Central memory CD8-positive, alpha-beta T cell (primary cell): ENCODE results near the gene NAALADL2.
A peak's percentile ranks its signal among the peaks of the same experiment; 100 is the strongest.
"Not testable (repeated sequence)": the region's sequence is repeated elsewhere in the genome, so short reads cannot be mapped to it uniquely, and the experiment has no call there.

Experiments
- ATAC-seq: fragments of 150-1000 bp; cut with Tn5 transposase; replicated peaks from 2 replicates; pipeline ENCODE4 v1.10.0; 2022; ENCODE audit warnings: mild to moderate bottlenecking, moderate FRiP score, moderate number of reproducible peaks; ENCODE audit not compliant: poor library complexity, severe bottlenecking; ENCODE audit errors: extremely low read depth
- DNase-seq, 2 donors: peaks; one replicate each; pipeline ENCODE4 v3.0.0; 2021; ENCODE audit warnings: low spot score in 2 of 2
- H3K27ac Mint-ChIP-seq: one replicate; pipeline ENCODE4 v1.8.0; 2022; ENCODE audit warnings: low read depth, mild to moderate bottlenecking, moderate library complexity, mixed read lengths
- H3K27me3 Mint-ChIP-seq: one replicate; pipeline ENCODE4 v1.8.0; 2022; ENCODE audit warnings: mixed read lengths
- H3K36me3 Mint-ChIP-seq: one replicate; pipeline ENCODE4 v1.8.0; 2022; ENCODE audit warnings: mild to moderate bottlenecking, moderate library complexity, mixed read lengths; ENCODE audit not compliant: insufficient read depth
- H3K4me1 Mint-ChIP-seq: one replicate; pipeline ENCODE4 v1.8.0; 2022; ENCODE audit warnings: mixed read lengths
- H3K4me3 Mint-ChIP-seq: one replicate; pipeline ENCODE4 v1.8.0; 2022; ENCODE audit warnings: mild to moderate bottlenecking, moderate library complexity, mixed read lengths
- H3K9me3 Mint-ChIP-seq: one replicate; pipeline ENCODE4 v1.8.0; 2022; ENCODE audit warnings: mixed read lengths

NAALADL2 gene

GRCh38 chr3:175257123-175257522 lies 398.0 kb downstream of the NAALADL2 start:
- ATAC-seq = no peak
- no peaks in the 10 kb centered on the region for H3K27me3 Mint-ChIP-seq
- H3K4me3 Mint-ChIP-seq = no peak overlapping the region
- no peak for DNase-seq
- H3K36me3 Mint-ChIP-seq = no peaks in the 10 kb centered on the region
- no peak overlapping the region for H3K27ac Mint-ChIP-seq
- H3K4me1 Mint-ChIP-seq = no peaks in the 10 kb centered on the region
- H3K9me3 Mint-ChIP-seq = peaks cover 23% of the 10 kb centered on the region

DNA sequence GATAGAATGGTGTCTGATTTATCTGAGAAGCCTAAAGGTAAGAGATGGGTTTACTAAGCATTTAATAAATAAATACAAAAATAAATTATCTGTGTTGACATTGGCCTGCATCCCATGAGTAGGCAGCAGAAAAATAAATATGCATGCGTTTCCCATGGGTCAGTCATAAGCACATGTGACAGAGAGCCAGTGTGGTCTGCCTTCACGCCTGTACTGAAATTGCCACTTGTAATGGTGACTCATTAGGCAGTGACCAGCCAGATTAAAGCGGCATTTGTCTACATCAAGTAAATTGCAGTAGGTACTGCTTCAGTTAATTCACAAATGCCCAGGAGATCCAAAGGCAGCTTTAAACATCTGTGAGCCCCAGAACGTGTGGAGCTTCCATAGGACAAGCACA lies 399.6 kb downstream of the NAALADL2 start:
- Mint-ChIP-seq H3K4me1 (no peaks in the 10 kb centered on the region), H3K4me3 (no peak overlapping the region), H3K27ac (no peak overlapping the region), H3K36me3 (no peaks in the 10 kb centered on the region), H3K9me3 (peaks cover 17% of the 10 kb centered on the region), H3K27me3 (no peaks in the 10 kb centered on the region)
- no peak for ATAC-seq
- no peak for DNase-seq

- Mint-ChIP-seq H3K27ac (no peak overlapping the region), H3K4me3 (no peak overlapping the region), H3K4me1 (no peaks in the 10 kb centered on the region), H3K9me3 (peaks cover 17% of the 10 kb centered on the region), H3K36me3 (no peaks in the 10 kb centered on the region), H3K27me3 (no peaks in the 10 kb centered on the region)
- ATAC-seq (no peak), DNase-seq (no peak)
These were observed 401.1 kb downstream of the NAALADL2 start for GRCh38 chr3:175260145-175260794.

DNA sequence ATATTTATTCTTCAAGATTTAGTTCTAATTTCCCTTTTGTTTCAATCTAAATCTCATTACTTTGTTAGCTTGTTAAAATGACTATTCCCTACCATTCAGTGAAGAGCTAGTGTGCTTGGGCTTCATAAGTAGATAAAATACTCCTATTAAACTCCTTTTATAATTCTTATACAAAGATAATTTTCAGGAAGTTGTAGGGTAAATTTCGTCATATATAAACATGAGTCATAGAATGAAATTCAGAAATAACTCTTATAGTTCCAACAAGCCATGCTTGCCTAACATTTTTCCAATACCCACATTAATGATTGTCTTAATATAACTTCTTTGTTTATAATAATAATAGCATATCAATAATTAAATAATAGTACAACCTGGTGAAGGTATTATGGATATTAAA lies 407.3 kb downstream of the NAALADL2 start:
- Mint-ChIP-seq H3K9me3 (no peaks in the 10 kb centered on the region), H3K4me3 (no peak overlapping the region), H3K27ac (no peak overlapping the region), H3K27me3 (no peaks in the 10 kb centered on the region), H3K4me1 (no peaks in the 10 kb centered on the region), H3K36me3 (no peaks in the 10 kb centered on the region)
- DNase-seq = no peak
- ATAC-seq = no peak

DNA sequence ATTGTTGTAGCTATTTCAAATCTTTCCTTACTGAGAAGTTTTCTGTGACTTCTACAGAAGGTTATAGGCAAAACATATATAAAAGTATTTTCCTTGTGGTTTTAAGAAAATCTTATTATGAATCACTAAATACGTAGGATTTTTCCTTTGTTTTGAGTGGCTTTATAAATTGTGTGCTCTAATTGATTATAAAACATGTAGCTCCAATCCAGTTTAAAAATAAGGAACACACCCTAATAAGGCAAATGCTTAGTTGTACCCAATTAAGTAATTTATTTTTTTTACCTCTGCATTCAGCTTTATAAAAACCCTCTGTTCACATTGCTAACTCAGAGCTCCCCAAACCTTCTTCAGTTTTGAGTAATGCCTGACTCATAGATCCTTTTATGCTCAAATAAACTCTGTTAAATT lies 408.0 kb downstream of the NAALADL2 start:
- no peak for DNase-seq
- ATAC-seq = no peak
- no peaks in the 10 kb centered on the region for H3K27me3 Mint-ChIP-seq
- H3K27ac Mint-ChIP-seq = no peak overlapping the region
- no peaks in the 10 kb centered on the region for H3K9me3 Mint-ChIP-seq
- H3K36me3 Mint-ChIP-seq = no peaks in the 10 kb centered on the region
- H3K4me1 Mint-ChIP-seq = no peaks in the 10 kb centered on the region
- no peak overlapping the region for H3K4me3 Mint-ChIP-seq

DNA sequence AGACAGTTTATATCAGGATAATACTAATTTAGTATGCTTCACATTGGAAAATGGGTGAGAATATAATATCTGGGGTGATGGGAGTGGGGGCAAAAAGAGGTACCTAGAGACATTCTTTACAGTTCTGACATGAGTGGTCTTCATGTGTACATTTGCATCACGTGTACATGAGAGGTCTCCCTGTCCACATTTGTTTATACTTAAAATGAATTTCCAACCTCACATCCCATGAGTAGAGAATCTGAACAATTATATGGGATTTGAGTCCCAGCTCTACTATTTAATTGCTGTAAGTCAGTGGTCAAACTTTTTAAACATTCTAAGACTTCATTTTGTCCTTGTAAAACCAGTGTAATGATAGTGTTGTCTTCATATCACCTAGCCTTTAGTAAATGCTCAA lies 408.4 kb downstream of the NAALADL2 start:
- no peak for DNase-seq

GRCh38 chr3:175269394-175269793 lies 410.3 kb downstream of the NAALADL2 start:
- H3K4me3 Mint-ChIP-seq = no peak overlapping the region
- H3K4me1 Mint-ChIP-seq = no peaks in the 10 kb centered on the region
- no peaks in the 10 kb centered on the region for H3K9me3 Mint-ChIP-seq
- DNase-seq = no peak
- H3K27ac Mint-ChIP-seq = no peak overlapping the region
- no peaks in the 10 kb centered on the region for H3K27me3 Mint-ChIP-seq
- H3K36me3 Mint-ChIP-seq = no peaks in the 10 kb centered on the region
- ATAC-seq = no peak

More for the DNA sequence above, 408.4 kb downstream of the NAALADL2 start:
- H3K4me3 Mint-ChIP-seq = no peak overlapping the region
- no peaks in the 10 kb centered on the region for H3K4me1 Mint-ChIP-seq
- no peaks in the 10 kb centered on the region for H3K36me3 Mint-ChIP-seq
- H3K9me3 Mint-ChIP-seq = no peaks in the 10 kb centered on the region
- H3K27ac Mint-ChIP-seq = no peak overlapping the region
- no peaks in the 10 kb centered on the region for H3K27me3 Mint-ChIP-seq
- ATAC-seq = peak; percentile 6

- H3K4me1 Mint-ChIP-seq = no peaks in the 10 kb centered on the region
- H3K4me3 Mint-ChIP-seq = no peak overlapping the region
- no peaks in the 10 kb centered on the region for H3K9me3 Mint-ChIP-seq
- no peaks in the 10 kb centered on the region for H3K36me3 Mint-ChIP-seq
- DNase-seq (no peak), ATAC-seq (no peak)
- no peak overlapping the region for H3K27ac Mint-ChIP-seq
- H3K27me3 Mint-ChIP-seq = no peaks in the 10 kb centered on the region
These were observed 411.2 kb downstream of the NAALADL2 start for GRCh38 chr3:175270198-175270837.

DNA sequence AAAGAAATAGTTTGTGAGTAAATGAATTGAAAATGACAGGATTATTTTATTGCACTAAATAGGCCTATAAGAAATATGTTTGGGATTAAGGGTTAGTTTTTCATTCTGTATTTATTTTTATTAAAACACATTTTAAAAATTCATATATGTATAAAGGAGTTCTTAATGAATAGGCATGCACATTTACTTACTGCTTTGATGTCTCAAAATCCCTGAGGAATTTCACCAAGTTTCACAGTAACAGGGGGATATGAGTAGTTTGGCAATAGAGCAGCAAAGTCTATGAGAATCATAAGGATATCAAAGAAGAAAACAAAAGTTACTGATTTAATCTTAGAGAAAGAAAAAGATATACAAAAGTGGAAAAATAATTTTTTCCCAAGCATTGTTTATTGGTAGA lies 411.7 kb downstream of the NAALADL2 start:
- no peak overlapping the region for H3K4me3 Mint-ChIP-seq

DNA sequence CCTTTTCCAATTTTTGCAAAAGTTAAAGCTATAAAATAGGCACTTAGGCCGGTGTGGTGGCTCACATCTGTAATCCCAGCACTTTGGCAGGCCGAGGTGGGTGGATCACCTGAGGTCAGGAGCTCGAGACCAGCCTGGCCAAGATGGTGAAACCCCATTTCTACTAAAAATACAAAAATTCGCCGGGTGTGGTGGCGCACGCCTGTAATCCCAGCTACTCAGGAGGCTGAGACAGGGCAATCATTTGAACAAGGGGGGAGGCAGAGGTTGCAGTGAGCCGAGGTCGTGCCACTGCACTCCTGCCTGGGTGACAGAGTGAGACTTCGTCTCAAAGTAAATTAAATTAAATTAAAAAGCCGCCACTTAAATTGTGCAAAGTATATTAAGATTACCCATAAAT lies 412.3 kb downstream of the NAALADL2 start:
- H3K36me3 Mint-ChIP-seq, H3K27ac Mint-ChIP-seq, H3K27me3 Mint-ChIP-seq, H3K4me1 Mint-ChIP-seq, ATAC-seq, DNase-seq, H3K9me3 Mint-ChIP-seq, H3K4me3 Mint-ChIP-seq: not testable (repeated sequence)

More for the DNA sequence above, 411.7 kb downstream of the NAALADL2 start:
- H3K9me3 Mint-ChIP-seq = no peaks in the 10 kb centered on the region
- no peaks in the 10 kb centered on the region for H3K36me3 Mint-ChIP-seq
- DNase-seq (no peak), ATAC-seq (no peak)
- no peaks in the 10 kb centered on the region for H3K27me3 Mint-ChIP-seq
- no peak overlapping the region for H3K27ac Mint-ChIP-seq
- H3K4me1 Mint-ChIP-seq = no peaks in the 10 kb centered on the region

DNA sequence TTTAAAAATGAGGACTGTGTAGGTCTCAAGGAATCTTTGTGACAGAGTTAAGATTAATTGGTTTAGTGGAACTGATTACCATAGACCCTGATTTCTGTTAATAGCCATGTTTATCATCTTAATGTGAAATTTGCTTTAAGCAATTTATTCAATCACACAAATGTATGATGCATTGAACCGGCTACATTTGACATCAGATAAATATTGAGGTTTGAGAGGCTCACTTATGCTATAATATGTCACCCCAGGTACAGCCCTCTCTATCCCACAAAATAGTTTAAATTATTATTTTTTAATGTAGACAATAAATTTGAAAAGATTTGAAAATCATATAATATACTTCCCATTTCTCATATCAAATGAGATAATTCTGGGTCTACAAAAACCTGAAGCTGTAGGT lies 413.3 kb downstream of the NAALADL2 start:
- H3K36me3 Mint-ChIP-seq = no peaks in the 10 kb centered on the region
- H3K4me3 Mint-ChIP-seq = no peak overlapping the region
- no peaks in the 10 kb centered on the region for H3K9me3 Mint-ChIP-seq
- DNase-seq (no peak), ATAC-seq (no peak)
- H3K27me3 Mint-ChIP-seq = no peaks in the 10 kb centered on the region
- no peaks in the 10 kb centered on the region for H3K4me1 Mint-ChIP-seq
- H3K27ac Mint-ChIP-seq = no peak overlapping the region

DNA sequence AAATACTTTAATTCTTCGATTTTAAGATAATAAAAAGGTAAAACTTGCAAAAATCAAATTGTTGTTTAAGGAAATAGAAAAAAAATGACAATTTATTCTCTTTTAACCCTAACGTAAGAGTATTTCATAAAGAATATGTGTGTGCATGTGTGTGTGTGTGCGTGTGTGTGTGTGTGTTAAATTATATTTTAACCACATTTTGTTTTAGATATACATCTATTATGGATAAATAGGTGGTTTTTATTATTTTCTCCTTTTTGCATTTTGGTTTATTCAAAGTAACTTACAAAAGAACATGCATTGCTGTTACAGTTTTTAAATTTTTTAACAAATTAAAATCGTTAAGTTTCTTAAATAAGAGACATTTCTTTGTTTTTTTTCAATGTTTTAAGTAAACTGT lies 414.4 kb downstream of the NAALADL2 start:
- no peak for DNase-seq
- no peaks in the 10 kb centered on the region for H3K27me3 Mint-ChIP-seq
- H3K27ac Mint-ChIP-seq = no peak overlapping the region
- no peaks in the 10 kb centered on the region for H3K4me1 Mint-ChIP-seq
- H3K36me3 Mint-ChIP-seq = no peaks in the 10 kb centered on the region
- no peak overlapping the region for H3K4me3 Mint-ChIP-seq
- no peak for ATAC-seq
- no peaks in the 10 kb centered on the region for H3K9me3 Mint-ChIP-seq

DNA sequence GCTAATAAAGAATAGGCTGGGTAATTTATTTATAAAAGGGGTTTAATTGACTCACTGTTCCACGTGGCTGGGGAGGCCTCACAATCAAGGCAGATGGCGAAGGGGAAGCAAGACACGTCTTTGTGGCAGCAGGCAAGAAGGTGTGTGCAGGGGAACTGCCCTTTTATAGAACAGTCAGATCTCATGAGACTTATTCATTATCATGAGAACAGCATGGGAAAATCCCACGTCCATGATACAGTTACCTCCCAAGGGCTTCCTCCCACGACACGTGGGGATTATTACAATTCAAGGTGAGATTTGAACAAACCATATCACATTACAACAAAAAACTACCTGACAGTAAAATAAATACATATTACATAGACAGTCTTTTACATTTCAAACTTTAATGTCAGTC lies 414.9 kb downstream of the NAALADL2 start:
- Mint-ChIP-seq H3K27me3 (no peaks in the 10 kb centered on the region), H3K27ac (no peak overlapping the region)

More for the DNA sequence above, 414.9 kb downstream of the NAALADL2 start:
- Mint-ChIP-seq H3K4me3 (no peak overlapping the region), H3K9me3 (no peaks in the 10 kb centered on the region), H3K4me1 (no peaks in the 10 kb centered on the region), H3K36me3 (no peaks in the 10 kb centered on the region)
- no peak for DNase-seq
- ATAC-seq = no peak
